Measurements from ENCODE around the gene FARSB.
"Not testable (repeated sequence)": the region's sequence is repeated elsewhere in the genome, so short reads cannot be mapped to it uniquely, and the experiment has no call there.

Gene FARSB

GRCh38 chr2:222655787-222656525 is at the start of gene FARSB:
FARSB (minus strand) TSS chr2:222656092; CDS start chr2:222656073, 19 bp downstream.
- DNase-seq: peak; percentile 94

DNA sequence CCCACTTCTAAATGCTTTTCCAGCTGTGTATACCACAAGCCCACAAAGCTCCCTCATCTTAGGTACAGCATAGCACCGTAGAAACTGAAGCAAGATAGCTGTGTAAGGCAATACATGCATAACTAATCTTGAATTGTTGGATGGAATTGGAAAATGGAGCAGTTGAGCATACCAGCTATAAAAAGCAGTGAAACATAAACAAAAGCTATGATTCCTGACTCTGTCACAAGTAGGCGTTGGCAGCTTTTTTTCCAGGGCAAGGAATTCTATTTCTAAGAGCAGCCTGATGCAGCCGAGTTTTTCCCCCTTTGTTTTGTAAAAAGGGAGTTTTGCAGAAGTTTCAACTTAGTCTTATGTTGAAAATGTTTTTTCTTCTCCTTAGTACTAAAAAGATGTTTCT is 48.0 kb upstream of the FARSB start:
- DNase-seq: no peak

DNA sequence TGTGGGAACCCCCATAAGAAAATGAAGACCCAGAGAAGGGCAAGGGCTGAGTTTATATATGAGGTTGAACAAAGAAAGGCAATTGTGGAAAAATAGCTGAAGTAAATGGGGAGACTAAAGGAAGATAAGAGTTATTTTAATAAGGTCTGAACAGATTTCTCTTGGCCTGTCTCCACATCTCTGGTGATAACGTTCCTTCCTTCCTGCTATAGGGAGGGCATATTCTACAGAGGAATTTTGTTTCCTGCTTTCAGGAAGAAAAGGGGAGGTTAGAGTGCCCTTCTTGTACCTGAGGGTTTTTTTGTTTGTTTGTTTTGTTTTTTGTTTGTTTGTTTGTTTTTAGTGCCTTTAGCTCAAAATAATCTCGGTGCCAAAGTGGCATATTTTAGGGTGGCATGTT is 47.2 kb upstream of the FARSB start:
- DNase-seq: no peak

DNA sequence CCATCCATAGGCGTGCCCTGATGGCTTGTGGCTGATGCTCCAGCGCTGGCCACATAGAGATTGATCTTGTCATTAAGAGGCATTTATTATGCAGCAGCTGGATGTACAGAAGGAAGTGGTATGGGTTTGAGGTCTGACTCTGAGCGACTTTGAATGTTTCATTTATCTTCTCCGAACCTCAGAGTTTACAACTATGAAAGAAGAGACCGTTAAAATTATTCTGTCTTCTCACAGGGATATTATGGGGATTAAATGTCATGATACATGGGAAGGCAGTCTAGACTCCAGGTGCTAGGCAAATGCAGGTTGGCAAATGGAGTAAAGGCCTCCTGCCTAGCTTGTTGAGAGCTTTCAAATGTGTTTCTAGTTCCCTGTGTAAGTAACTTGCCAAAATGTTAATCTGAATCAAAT is 45.8 kb upstream of the FARSB start:
- DNase-seq: peak; percentile 2

DNA sequence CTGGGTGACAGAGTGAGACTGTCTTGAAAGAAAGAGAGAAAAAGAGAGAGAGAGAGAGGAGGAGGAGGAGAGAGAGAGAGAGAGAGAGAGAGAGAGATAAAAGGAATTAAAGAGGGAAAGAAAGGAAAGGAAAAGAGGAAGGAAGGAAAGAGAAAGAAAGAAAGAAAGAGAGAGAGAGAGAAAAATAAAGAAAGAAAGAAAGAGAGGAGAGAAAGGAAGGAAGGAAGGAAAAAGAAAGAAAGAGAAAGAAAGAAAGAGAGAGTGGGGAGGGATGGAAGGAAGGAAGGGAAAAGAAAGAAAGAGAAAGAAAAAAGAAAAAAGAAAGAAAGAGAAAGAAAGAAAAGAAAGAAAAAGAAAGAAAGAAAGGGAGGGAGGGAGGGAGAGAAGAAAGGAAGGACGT is 45.3 kb upstream of the FARSB start:
- DNase-seq: no peak

- no peak for DNase-seq
Observed at GRCh38 chr2:222698276-222698675, 42.4 kb upstream of the FARSB start.

- DNase-seq: peak; percentile 33
Observed at GRCh38 chr2:222693837-222694236, 37.9 kb upstream of the FARSB start.

DNA sequence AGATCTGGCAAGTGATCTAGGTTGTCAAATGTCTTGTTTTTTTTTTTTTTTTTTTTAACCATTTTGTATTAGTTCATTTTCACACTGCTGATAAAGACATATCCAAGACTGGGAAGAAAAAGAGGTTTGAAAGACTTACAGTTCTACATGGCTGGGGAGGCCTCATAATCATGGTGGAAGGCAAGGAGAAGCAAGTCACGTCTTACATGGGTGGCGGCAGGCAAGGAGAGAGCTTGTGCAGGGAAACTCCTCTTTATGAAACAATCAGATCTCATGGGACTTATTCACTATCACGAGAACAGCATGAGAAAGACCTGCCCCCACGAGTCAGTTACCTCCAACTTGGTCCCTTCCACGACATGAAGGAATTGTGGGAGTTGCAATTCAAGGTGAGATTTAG is 37.5 kb upstream of the FARSB start:
- DNase-seq: not testable (repeated sequence)

DNA sequence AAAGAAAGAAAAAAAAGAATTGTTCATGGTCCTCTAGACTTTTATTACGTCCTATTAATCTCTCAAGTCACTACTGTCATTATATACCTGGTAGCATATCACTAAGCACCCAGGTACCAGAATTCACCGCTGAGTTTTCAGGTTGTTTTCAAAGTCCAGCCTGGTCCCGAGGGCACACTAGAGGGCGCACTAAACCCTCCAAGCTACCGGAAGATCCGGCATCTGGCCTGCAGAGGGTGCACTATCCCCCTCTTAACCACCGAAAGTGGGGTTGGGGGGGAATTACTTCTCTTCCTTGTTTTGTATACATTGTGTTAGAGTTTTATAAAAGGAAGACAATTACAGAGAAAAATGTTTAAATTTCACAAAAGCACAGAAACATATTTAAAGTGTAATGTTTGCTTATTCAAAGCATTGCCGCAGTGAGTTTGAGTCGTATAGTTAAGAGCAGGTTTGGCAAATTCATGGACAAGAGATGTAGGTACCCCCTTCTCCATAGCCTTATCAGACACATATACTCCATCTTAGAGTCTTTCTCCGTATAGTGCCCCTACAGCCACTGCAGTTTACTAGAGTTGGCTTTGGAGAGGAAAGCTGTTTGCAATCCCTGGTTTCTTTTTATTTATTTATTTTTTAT is 34.8 kb upstream of the FARSB start:
- peak; percentile 78 for DNase-seq

DNA sequence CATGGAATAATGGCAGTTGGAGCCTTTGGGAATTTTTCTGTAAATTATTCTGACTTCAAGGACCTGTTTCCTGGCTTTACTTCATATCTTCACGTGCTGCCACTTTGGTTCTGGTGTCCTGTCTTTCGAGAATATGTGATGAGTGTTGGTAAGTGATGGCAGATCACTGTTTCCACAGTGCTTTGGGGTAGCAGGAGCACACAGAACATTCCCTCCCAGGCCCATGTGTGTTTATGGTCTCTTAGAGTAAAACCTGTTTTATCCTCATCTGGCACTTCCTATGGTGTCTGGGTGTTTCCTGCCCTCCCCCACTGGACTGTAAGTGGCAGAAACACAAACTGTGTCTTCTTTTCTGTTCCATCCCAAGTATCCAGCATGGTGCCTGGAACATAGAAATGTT is 33.4 kb upstream of the FARSB start:
- DNase-seq: no peak

- DNase-seq: no peak
Observed at GRCh38 chr2:222688917-222689316, 33.0 kb upstream of the FARSB start.

GRCh38 chr2:222686086-222686750 is 30.3 kb upstream of the FARSB start:
- no peak for DNase-seq

GRCh38 chr2:222683805-222684204 is 27.9 kb upstream of the FARSB start:
- DNase-seq: no peak

DNA sequence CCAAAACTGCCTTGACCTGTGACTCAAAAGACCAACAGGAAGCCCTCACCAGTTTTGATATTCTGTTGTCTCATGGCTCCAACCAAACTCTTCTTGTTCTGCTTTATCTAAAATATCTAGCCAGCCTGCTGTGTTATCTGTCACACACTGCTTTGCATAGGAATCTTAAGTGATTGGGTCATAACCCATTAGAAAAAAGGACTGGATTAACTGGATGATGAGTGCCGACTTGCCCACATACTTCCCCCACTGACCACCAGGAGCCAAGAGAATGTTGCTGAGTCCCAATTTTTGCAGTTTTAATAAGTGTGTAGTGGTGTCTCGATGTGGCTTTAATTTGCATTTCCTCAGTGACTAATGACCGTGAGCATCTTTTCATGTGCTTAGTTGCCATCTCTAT is 22.1 kb upstream of the FARSB start:
- no peak for DNase-seq

DNA sequence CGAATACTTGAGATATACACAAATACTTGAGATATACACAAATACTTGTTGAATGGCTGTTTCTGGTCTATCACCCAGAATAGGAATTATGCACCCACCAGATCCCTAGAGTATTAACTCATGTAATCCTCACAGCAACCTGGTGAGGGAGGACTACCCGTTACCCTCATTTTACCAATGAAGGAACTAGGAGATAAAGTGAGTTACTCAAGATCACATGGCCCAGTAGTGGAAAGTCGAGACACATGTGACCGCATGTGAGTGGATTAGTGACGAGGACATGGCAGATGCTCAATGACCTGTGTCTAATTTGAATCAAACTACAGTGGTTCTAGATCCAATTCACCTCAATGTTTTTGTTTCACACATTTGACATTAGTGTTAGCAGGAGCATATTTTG is 18.0 kb upstream of the FARSB start:
- DNase-seq: no peak

DNA sequence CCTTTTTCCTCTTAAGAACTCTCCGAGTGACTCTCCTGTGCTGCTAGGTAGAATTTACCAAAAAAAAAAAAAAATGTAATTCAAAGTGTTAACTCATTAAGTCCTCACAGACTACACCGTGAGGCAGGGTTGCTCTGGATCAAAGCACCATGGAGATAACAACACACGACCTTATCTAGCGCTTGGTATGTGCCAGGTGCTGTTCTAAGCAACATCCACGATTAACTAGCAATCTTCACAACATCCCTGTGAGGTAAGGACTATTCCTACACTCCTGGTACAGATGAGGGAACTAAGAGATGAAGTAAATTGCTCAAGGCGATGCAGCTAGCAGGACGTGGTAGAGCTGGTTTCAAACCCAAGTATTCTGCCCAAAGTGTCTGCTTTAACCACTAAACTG is 17.4 kb upstream of the FARSB start:
- DNase-seq: no peak

DNA sequence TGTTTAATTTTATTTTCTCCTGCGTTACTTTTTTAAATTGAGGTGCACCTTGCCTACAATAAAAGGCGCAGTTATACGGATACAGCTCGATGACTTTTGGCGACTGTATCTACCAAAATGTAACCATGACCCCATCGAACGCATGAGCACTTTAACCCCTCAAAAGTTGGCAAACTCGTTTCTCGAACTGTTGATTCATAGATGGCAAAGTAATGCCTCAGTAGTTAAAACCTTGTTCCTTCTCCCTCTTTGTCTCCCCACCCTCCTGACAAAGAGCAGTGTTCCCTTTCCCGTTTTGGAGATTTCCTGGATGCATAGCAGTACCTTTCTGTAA is 16.1 kb upstream of the FARSB start:
- DNase-seq: no peak

DNA sequence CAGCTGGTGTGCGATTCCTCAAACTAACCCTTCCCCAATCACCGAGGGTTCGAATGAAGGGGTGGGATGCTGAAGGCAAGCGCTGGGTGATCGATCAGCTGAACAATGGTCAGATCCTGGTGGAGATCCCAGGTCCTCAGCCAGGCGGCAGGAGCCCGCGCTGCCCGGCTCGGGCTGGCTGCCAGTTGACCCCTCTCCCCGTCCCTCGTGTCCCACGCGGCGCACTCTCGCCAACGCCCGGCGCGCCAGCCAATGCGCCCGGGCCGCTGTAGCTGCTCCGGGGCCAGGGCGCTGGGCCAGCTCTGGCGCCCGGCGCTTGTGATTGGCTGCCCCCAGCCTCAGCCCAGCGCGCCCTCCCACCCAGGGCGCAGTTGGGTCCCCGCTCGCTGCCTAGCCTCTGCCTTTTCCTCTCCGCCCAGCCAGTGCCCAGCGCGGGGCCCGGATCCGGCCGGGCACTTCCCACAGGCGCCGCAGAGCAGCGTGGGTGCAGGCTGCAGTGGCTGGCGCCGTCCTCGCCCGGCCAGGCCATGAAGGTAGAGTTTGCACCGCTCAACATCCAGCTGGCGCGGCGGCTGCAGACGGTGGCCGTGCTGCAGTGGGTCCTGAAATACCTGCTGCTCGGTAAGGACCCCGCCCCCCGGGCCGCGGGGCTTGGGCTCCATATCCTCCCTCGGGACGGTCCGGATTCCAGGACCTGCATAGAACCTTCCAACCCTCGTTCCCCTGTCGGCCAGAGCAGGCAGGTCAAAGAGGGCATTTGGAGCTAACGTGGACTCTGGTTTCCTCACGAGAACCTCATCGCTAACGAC is 15.6 kb upstream of the FARSB start, which contains the start of gene MOGAT1:
TSS of gene MOGAT1 (plus strand) at position 400 of the 809 bp plus-strand sequence. CDS start at position 528, 128 bp downstream.
- DNase-seq: peak; percentile 66

DNA sequence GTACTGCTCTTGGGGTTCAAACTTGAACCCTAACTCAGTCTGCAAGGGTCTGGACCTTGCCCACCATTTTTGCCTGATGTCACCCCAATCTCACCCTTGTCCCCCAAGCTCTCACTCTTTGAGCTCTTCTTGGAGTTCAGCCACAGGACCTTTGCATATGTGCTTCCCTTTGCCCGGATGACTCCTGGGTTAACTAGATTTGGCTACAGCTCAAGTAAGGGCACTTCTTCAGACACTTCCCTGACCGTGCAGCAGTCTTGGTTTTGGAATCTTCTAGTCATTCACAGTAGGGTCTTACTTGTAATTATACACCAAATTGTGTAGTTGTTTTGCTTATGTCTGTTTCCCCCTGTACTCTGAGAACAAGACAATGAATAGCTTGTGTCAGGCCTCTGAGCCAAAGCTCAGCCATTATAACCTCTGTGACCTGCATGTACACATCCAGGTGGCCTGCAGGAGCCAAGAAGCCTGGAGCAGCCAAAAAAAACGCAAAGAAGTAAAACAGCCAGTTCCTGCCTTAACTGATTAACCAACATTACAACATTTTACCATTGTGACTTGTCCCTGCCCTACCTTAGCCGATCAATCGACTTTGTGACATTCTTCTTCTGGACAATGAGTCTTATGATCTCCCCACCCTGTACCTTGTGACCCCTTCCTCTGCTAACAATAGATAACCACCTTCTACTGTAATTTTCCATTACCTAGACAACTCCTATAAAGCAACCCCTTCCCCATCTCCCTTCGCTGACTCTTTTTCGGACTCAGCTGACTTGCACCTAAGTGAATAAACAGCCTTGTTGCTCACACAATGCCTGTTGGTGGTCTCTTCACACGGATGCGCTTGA is 14.5 kb upstream of the FARSB start:
- no peak for DNase-seq

GRCh38 chr2:222669353-222669752 is 13.5 kb upstream of the FARSB start:
- no peak for DNase-seq

DNA sequence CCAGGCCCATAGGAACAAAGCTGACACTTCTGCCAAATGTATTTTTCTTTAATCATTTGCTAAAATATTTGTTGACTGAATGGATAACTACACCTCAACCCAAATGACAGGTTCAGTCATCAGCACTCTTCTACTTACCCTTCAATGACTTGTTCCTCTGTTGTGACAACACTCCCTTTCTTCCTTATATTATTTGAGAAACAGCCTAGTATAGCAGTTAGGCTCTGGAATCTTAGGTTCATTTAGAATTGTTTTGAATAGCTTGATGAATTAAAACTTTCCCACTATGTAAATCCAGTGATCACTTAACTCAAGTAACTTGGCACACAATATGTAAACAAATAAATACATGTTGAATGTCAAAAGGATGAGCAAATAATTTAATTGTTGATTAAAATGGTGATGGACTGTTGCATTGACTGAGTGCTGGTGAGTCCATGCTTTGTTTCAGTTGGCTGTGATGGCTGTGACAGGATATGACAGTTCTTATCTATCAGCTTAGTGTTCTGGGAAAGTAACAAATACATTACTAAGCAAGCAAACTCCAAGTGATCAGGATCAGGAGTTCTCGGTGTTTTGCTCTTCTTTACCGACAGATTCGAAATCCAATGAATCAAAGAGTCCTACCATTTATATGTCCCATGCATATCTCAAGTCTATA is 12.7 kb upstream of the FARSB start:
- no peak for DNase-seq

DNA sequence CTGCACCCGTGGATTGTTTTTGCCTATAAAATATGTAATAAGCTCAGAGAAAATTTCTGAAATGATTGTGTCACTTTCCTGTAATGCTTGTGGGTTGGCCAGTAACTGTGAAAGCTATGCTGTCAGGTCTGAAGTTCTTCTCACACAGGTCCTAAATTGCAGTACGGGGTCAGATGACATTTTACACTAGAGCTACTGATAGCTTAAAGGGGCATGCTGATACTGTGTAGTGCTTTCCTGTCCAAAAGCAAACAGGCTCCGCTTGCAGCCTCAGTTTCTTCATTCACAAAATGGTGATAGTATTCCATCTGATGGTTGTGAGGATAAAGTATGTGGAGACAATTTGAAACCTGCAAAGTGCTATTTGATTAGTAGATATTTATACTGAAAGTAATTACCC is 7.6 kb upstream of the FARSB start:
- DNase-seq: no peak

All from NCI-H69 (cell line).